PFSK-1 (cell line): ENCODE measurements around the gene CTDSPL2.

Experiments
- FOXP2 ChIP-seq: optimal IDR thresholded peaks from 2 replicates; pipeline ENCODE3; 2011; ENCODE audit warnings: borderline replicate concordance, control low read depth, inconsistent platforms; ENCODE audit not compliant: insufficient read depth; ENCODE audit errors: extremely low read length, extremely low read depth
- REST ChIP-seq, 2 experiments: IDR thresholded peaks; 2 replicates each; pipeline versions ENCODE4 v1.6.1 to v1.8.0; 2011 to 2012; ENCODE audit warnings: low read depth in 2 of 2, low read length in 2 of 2, control low read depth in 1 of 2, inconsistent platforms in 1 of 2, mild to moderate bottlenecking in 1 of 2, moderate library complexity in 1 of 2; ENCODE audit not compliant: insufficient read depth in 1 of 2

- TF ChIP-seq FOXP2 (no peak), REST (IDR thresholded peaks at IDR 0.05; ENCODE audit: insufficient read depth in 1 of 2, low read depth in 2 of 2, low read length in 2 of 2) (no peak)
These were observed 29.6 kb upstream of the CTDSPL2 start for GRCh38 chr15:44397869-44398268.
